ENCODE measurements around the gene LEMD3.

The LEMD3 gene

GRCh38 chr12:65208964-65209654 is 39.7 kb downstream of the LEMD3 start:
- DNase-seq = no peak

GRCh38 chr12:65209655-65210043 is 40.3 kb downstream of the LEMD3 start:
- no peak for DNase-seq

GRCh38 chr12:65217086-65217485 is 47.7 kb downstream of the LEMD3 start:
- peak; percentile 40 for DNase-seq

GRCh38 chr12:65220761-65221160 is 51.4 kb downstream of the LEMD3 start:
- no peak for DNase-seq

GRCh38 chr12:65229441-65229840 is 60.1 kb downstream of the LEMD3 start:
- no peak for DNase-seq

- DNase-seq = peak; percentile 28
Measured at GRCh38 chr12:65232476-65233077, 63.2 kb downstream of the LEMD3 start.

GRCh38 chr12:65237153-65237552 is 67.8 kb downstream of the LEMD3 start:
- no peak for DNase-seq

GRCh38 chr12:65238609-65239008 is 69.2 kb downstream of the LEMD3 start:
- no peak for DNase-seq

- DNase-seq = no peak
Measured at GRCh38 chr12:65248656-65249633, 79.6 kb downstream of the LEMD3 start.

- no peak for DNase-seq
Measured at GRCh38 chr12:65252515-65252914, 83.1 kb downstream of the LEMD3 start.

- no peak for DNase-seq
Measured at GRCh38 chr12:65257986-65258385, 88.6 kb downstream of the LEMD3 start.

GRCh38 chr12:65259501-65259900 is 90.1 kb downstream of the LEMD3 start:
- no peak for DNase-seq

- no peak for DNase-seq
Measured at GRCh38 chr12:65263777-65264176, 94.4 kb downstream of the LEMD3 start.

GRCh38 chr12:65266408-65266807 is 97.0 kb downstream of the LEMD3 start:
- no peak for DNase-seq

GRCh38 chr12:65269603-65270002 is 100.2 kb downstream of the LEMD3 start:
- DNase-seq = no peak

GRCh38 chr12:65274602-65275272 is 105.4 kb downstream of the LEMD3 start:
- DNase-seq = no peak

GRCh38 chr12:65275627-65276026 is 106.2 kb downstream of the LEMD3 start:
- no peak for DNase-seq

- no peak for DNase-seq
Measured at GRCh38 chr12:65276916-65277530, 107.6 kb downstream of the LEMD3 start.

- no peak for DNase-seq
Measured at GRCh38 chr12:65277994-65278575, 108.7 kb downstream of the LEMD3 start.

GRCh38 chr12:65278576-65279368 is 109.4 kb downstream of the LEMD3 start, which contains the start of gene MSRB3:
MSRB3 (plus strand) TSS chr12:65278683; CDS start chr12:65308580, 29,897 bp downstream.
- peak; percentile 16 for DNase-seq

Measured in NCI-H2227 treated with DMSO at 0.1 percent for 48 hours (cell line).